OCI-LY3 (cell line): ENCODE measurements around the gene GNG11.

Experiments
- CTCF ChIP-seq: fragments of 200-600, 300-600 bp; sonication (generic); IDR thresholded peaks from 2 replicates; pipeline ENCODE4 v1.5.1; 2014; ENCODE audit warnings: antibody characterized with exemption, low read length, low read depth
- EZH2phosphoT487 ChIP-seq: fragments of 200-600 bp; shearing (Covaris generic); IDR thresholded peaks from 2 replicates; pipeline ENCODE4 v1.6.1; 2018; ENCODE audit warnings: antibody characterized with exemption, mixed run types, low read depth

GRCh38 chr7:93944673-93945072, 23.1 kb downstream of the GNG11 start:
- TF ChIP-seq CTCF (no peak), EZH2phosphoT487 (no peak)
